H1 (cell line): ENCODE data around the gene PTPRT. TPM values are rescaled to one million over a fixed set of nuclear protein-coding genes. Genes with fewer than 3 reads are reported as not detected.

Experiments used
- CTCF ChIA-PET: fragments of 300-600 bp; sonication (Branson Sonifier 250); formaldehyde crosslinking; loops from one replicate; lab custom pipeline; 2021; ENCODE audit not compliant: partially characterized antibody; lab: Charles Lee
- POLR2A ChIA-PET: fragments of 300-600 bp; sonication (Branson Sonifier 250); formaldehyde crosslinking; loops from one replicate; lab custom pipeline; 2021; ENCODE audit warnings: inconsistent platforms; ENCODE audit not compliant: partially characterized antibody; lab: Charles Lee
- DNase-seq, 2 experiments: peaks; one replicate each; pipeline versions ENCODE4 v3.0.0 to v3.0.0-alpha.2; 2010 to 2022; ENCODE audit warnings: low spot score in 2 of 2, low read depth in 1 of 2, mixed read lengths in 1 of 2
- FAIRE-seq: peaks from 2 replicates; lab custom pipeline; 2011; peaks lifted over from hg19 to GRCh38; lab: Jason Lieb, UNC
- H2AFZ ChIP-seq: 2 replicates; pipeline ENCODE4 v1.8.1; 2012; ENCODE audit warnings: low read length, inconsistent platforms
- H2AK5ac ChIP-seq: 2 replicates; pipeline ENCODE4 v1.6.1; 2013; ENCODE audit warnings: low read depth, low read length
- H2BK120ac ChIP-seq: replicated peaks from 2 replicates; pipeline ENCODE3; 2013; ENCODE audit warnings: low read depth, low read length, inconsistent platforms
- H2BK12ac ChIP-seq: 2 replicates; pipeline ENCODE4 v1.6.1; 2013; ENCODE audit warnings: low read depth, low read length
- H2BK15ac ChIP-seq: 2 replicates; pipeline ENCODE4 v1.6.1; 2013; ENCODE audit warnings: low read length
- H2BK20ac ChIP-seq: 2 replicates; pipeline ENCODE4 v1.6.1; 2013; ENCODE audit warnings: low read length
- H2BK5ac ChIP-seq: 2 replicates; pipeline ENCODE4 v1.6.1; 2013; ENCODE audit warnings: low read depth, low read length
- H3K14ac ChIP-seq: 2 replicates; pipeline ENCODE4 v1.6.1; 2013; ENCODE audit warnings: inconsistent platforms; ENCODE audit not compliant: insufficient read length
- H3K18ac ChIP-seq: 2 replicates; pipeline ENCODE4 v1.6.1; 2013; ENCODE audit warnings: low read length; ENCODE audit errors: extremely low read depth
- H3K23ac ChIP-seq: 2 replicates; pipeline ENCODE4 v1.6.1; 2013; ENCODE audit warnings: inconsistent platforms; ENCODE audit not compliant: insufficient read length
- H3K23me2 ChIP-seq: 2 replicates; pipeline ENCODE4 v1.6.1; 2013; ENCODE audit warnings: low read depth, low read length
- H3K27ac ChIP-seq: 2 replicates; pipeline ENCODE4 v1.6.1; 2011; ENCODE audit warnings: low read depth, low read length, inconsistent platforms
- H3K27me3 ChIP-seq, 4 experiments: replicated peaks in 1 of 4; 1 replicate in 1 of 4; 2 replicates in 3 of 4; pipeline versions ENCODE4 v1.6.1 to v1.8.1; 2011 to 2013; ENCODE audit warnings: low read length in 3 of 4, mild to moderate bottlenecking in 3 of 4, inconsistent platforms in 2 of 4, mixed read lengths in 2 of 4, moderate library complexity in 1 of 4; ENCODE audit not compliant: control insufficient read depth in 3 of 4, insufficient read depth in 3 of 4; ENCODE audit errors: extremely low read depth in 1 of 4
- H3K36me3 ChIP-seq, 4 experiments: 2 replicates each; pipeline versions ENCODE4 v1.6.1 to v1.8.1; 2011 to 2013; ENCODE audit warnings: mild to moderate bottlenecking in 4 of 4, low read length in 3 of 4, moderate library complexity in 2 of 4, control low read depth in 1 of 4, inconsistent platforms in 1 of 4; ENCODE audit not compliant: insufficient read depth in 4 of 4, control insufficient read depth in 2 of 4
- H3K4ac ChIP-seq: replicated peaks from 2 replicates; pipeline ENCODE3; 2013; ENCODE audit warnings: low read length, low read depth, mixed read lengths, inconsistent platforms; ENCODE audit not compliant: insufficient read length
- H3K4me1 ChIP-seq, 4 experiments: replicated peaks in 1 of 4; 1 replicate in 1 of 4; 2 replicates in 3 of 4; pipeline versions ENCODE4 v1.6.1 to v1.8.1; 2011 to 2013; ENCODE audit warnings: low read length in 3 of 4, inconsistent platforms in 2 of 4, mixed read lengths in 1 of 4; ENCODE audit not compliant: insufficient read depth in 4 of 4, control insufficient read depth in 3 of 4
- H3K4me2 ChIP-seq, 2 experiments: 2 replicates each; pipeline versions ENCODE4 v1.6.1 to v1.8.1; 2011 to 2013; ENCODE audit warnings: low read depth in 2 of 2, low read length in 2 of 2, control low read depth in 1 of 2, inconsistent platforms in 1 of 2, mild to moderate bottlenecking in 1 of 2; ENCODE audit not compliant: insufficient read depth in 1 of 2
- H3K4me3 ChIP-seq, 4 experiments: fragments of 200-600, 300-600 bp in 1 of 4; sonication (generic), shearing (Covaris generic), sonication (Bioruptor Twin) in 1 of 4; 2 replicates each; pipeline versions ENCODE4 v1.5.1 to v1.8.1; 2011 to 2016; ENCODE audit warnings: low read length in 4 of 4, low read depth in 3 of 4, control low read depth in 2 of 4, inconsistent platforms in 2 of 4, mild to moderate bottlenecking in 2 of 4, mixed read lengths in 1 of 4, moderate library complexity in 1 of 4; ENCODE audit not compliant: insufficient read depth in 2 of 4; ENCODE audit errors: extremely low read depth in 1 of 4
- H3K56ac ChIP-seq: replicated peaks from 2 replicates; pipeline ENCODE3; 2013; ENCODE audit warnings: low read depth, mild to moderate bottlenecking, mixed read lengths, low read length, inconsistent platforms; ENCODE audit not compliant: insufficient read length
- H3K79me1 ChIP-seq: 2 replicates; pipeline ENCODE4 v1.6.1; 2013; ENCODE audit warnings: low read depth, low read length, control low read depth
- H3K79me2 ChIP-seq, 2 experiments: 2 replicates each; pipeline versions ENCODE4 v1.6.1 to v1.8.1; 2012 to 2013; ENCODE audit warnings: low read length in 2 of 2, mild to moderate bottlenecking in 2 of 2, inconsistent platforms in 1 of 2; ENCODE audit not compliant: insufficient read depth in 2 of 2, control insufficient read depth in 1 of 2
- H3K9ac ChIP-seq, 4 experiments: replicated peaks in 1 of 4; 1 replicate in 1 of 4; 2 replicates in 3 of 4; pipeline versions ENCODE4 v1.6.1 to v1.8.1; 2011 to 2013; ENCODE audit warnings: low read depth in 3 of 4, low read length in 3 of 4, control low read depth in 2 of 4, mild to moderate bottlenecking in 2 of 4, moderate library complexity in 2 of 4, inconsistent platforms in 1 of 4; ENCODE audit errors: extremely low read depth in 1 of 4
- H3K9me3 ChIP-seq, 2 experiments: 2 replicates each; pipeline versions ENCODE4 v1.6.1 to v1.8.1; 2012 to 2013; ENCODE audit warnings: mild to moderate bottlenecking in 2 of 2, moderate library complexity in 2 of 2, control low read depth in 1 of 2, inconsistent platforms in 1 of 2, low read depth in 1 of 2, low read length in 1 of 2, mixed read lengths in 1 of 2; ENCODE audit not compliant: insufficient read depth in 2 of 2
- H4K20me1 ChIP-seq, 2 experiments: replicated peaks in 1 of 2; 2 replicates each; pipeline versions ENCODE3 to v1.8.1; 2011 to 2013; ENCODE audit warnings: inconsistent platforms in 2 of 2, low read length in 2 of 2, mild to moderate bottlenecking in 1 of 2; ENCODE audit not compliant: insufficient read depth in 2 of 2, control insufficient read depth in 1 of 2
- H4K5ac ChIP-seq: 2 replicates; pipeline ENCODE4 v1.6.1; 2013; ENCODE audit warnings: low read length, low read depth, mixed read lengths, inconsistent platforms; ENCODE audit not compliant: insufficient read length
- H4K8ac ChIP-seq: 2 replicates; pipeline ENCODE4 v1.8.0; 2013; ENCODE audit warnings: mild to moderate bottlenecking, moderate library complexity, low read length, inconsistent platforms; ENCODE audit not compliant: insufficient read depth; ENCODE audit errors: extremely low read depth
- H4K91ac ChIP-seq: replicated peaks from 2 replicates; pipeline ENCODE3; 2013; ENCODE audit warnings: low read length, mixed read lengths, inconsistent platforms; ENCODE audit not compliant: insufficient read length
- BCL11A ChIP-seq, 2 experiments: IDR thresholded peaks; one replicate each; pipeline ENCODE4 v1.6.1; 2011; ENCODE audit warnings: low read depth in 2 of 2, low read length in 2 of 2, mild to moderate bottlenecking in 2 of 2
- CBX5 ChIP-seq: fragments of 300-800, 300-1000 bp; sonication (generic); IDR thresholded peaks from 2 replicates; pipeline ENCODE4 v1.7.1; 2016; ENCODE audit warnings: antibody characterized with exemption, low read length, low read depth
- GABPA ChIP-seq: IDR thresholded peaks from 2 replicates; pipeline ENCODE4 v1.6.1; 2011; ENCODE audit warnings: mild to moderate bottlenecking, low read length, moderate library complexity, borderline replicate concordance; ENCODE audit not compliant: insufficient read depth
- HDAC2 ChIP-seq, 2 experiments: fragments of 300-600 bp in 1 of 2; sonication (generic) in 1 of 2; IDR thresholded peaks; 2 replicates each; pipeline ENCODE4 v1.6.1; 2011 to 2012; ENCODE audit warnings: low read depth in 2 of 2, low read length in 2 of 2, mild to moderate bottlenecking in 2 of 2, moderate library complexity in 2 of 2, borderline replicate concordance in 1 of 2, inconsistent platforms in 1 of 2
- KDM1A ChIP-seq: fragments of 200-600, 300-600 bp; sonication (generic); IDR thresholded peaks from 2 replicates; pipeline ENCODE4 v1.7.1; 2016; ENCODE audit warnings: mild to moderate bottlenecking, low read length, borderline replicate concordance
- NANOG ChIP-seq: IDR thresholded peaks from 2 replicates; pipeline ENCODE4 v1.6.1; 2011; ENCODE audit warnings: low read length, low read depth, mild to moderate bottlenecking, inconsistent platforms; ENCODE audit not compliant: insufficient read depth, poor library complexity, severe bottlenecking
- RFX5 ChIP-seq: IDR thresholded peaks from 2 replicates; pipeline ENCODE4 v1.6.1; 2011; ENCODE audit warnings: low read depth, low read length, improper control_type of control experiment, borderline replicate concordance
- SAP30 ChIP-seq: fragments of 300-600 bp; sonication (generic); IDR thresholded peaks from 2 replicates; pipeline ENCODE4 v1.7.1; 2012; ENCODE audit warnings: low read length, moderate library complexity, mild to moderate bottlenecking, inconsistent platforms; ENCODE audit not compliant: insufficient read depth, insufficient replicate concordance
- SIN3A ChIP-seq, 2 experiments: IDR thresholded peaks in 1 of 2; conservative IDR thresholded peaks in 1 of 2; 2 replicates each; pipeline ENCODE4 v1.6.1; 2011 to 2012; ENCODE audit warnings: low read length in 2 of 2, improper control_type of control experiment in 1 of 2, low read depth in 1 of 2, mild to moderate bottlenecking in 1 of 2
- SP1 ChIP-seq: IDR thresholded peaks from 2 replicates; pipeline ENCODE4 v1.6.1; 2011; ENCODE audit warnings: low read depth, low read length
- SP2 ChIP-seq: IDR thresholded peaks from 2 replicates; pipeline ENCODE4 v1.6.1; 2012; ENCODE audit warnings: mild to moderate bottlenecking, low read length, inconsistent platforms
- TCF12 ChIP-seq: IDR thresholded peaks from 2 replicates; pipeline ENCODE4 v1.6.1; 2011; ENCODE audit warnings: low read depth, mild to moderate bottlenecking, low read length
- TEAD4 ChIP-seq: IDR thresholded peaks from 2 replicates; pipeline ENCODE4 v1.6.1; 2012; ENCODE audit warnings: low read depth, low read length, inconsistent platforms, mixed read lengths
- polyA plus RNA-seq, 7 experiments: library from polyadenylated mRNA; depleted of rRNA in 3 of 7; stranded (reverse) in 5 of 7; unstranded in 2 of 7; fragments of >200 nt in 5 of 7; fragments of 200-250 nt in 2 of 7; gene quantifications; 1 replicate in 5 of 7; 2 replicates in 1 of 7; 4 replicates in 1 of 7; pipeline versions ENCODE4 v1.2.1 to v1.2.3, GENCODE V29; 2011 to 2013; ENCODE audit warnings: missing spikeins in 2 of 7, mixed read lengths in 2 of 7
- total RNA-seq: library from RNA; stranded (reverse); fragmentation: NEBNext Ultra II Directional; extraction: Animal tissue kit (Norgen Biotek cat#: 25700); gene quantifications from 2 replicates; pipeline ENCODE4 v1.2.1, GENCODE V29; 2021
- TF ChIP-seq, protein P1 (sequence below): IDR thresholded peaks from 2 replicates; pipeline ENCODE4 v1.6.1; 2011; ENCODE audit warnings: low read length, improper control_type of control experiment

Gene PTPRT
- total and polyA plus RNA-seq, 2 of the 8 experiments (the other 6 are each of a cell fraction or from before 2014, with no cell fraction given), result 0.33 to 1.8 TPM

DNA sequence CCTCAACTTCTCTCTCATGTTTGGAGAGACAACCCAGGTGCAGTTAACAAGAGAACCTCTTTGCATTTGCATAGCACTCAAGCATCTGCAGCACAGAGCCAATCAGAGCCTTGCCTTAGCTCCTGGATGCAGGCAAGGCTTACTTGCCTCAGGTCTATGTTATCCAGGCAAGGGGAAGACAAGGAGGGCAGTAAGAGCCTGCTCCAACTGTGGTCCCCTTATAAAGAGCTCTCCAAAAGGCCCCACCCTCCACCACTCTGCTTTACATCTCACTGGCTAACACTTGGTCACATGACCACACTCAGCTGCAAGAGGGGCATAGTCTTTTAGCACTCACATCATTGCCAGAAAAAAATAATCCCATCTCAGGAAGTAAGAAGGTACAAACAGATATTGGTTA lies 540.0 kb downstream of the PTPRT start:
- H4K91ac ChIP-seq, result no peak overlapping the region
- DNase-seq (no peak), FAIRE-seq (no peak)
- no peak overlapping the region for H4K5ac ChIP-seq
- H4K8ac ChIP-seq, result no peak overlapping the region
- no peak overlapping the region for H3K4ac ChIP-seq
- no peak overlapping the region for H2AK5ac ChIP-seq
- H2BK15ac ChIP-seq, result no peak overlapping the region
- ChIA-PET CTCF (no interaction called here), POLR2A (no interaction called here)
- no peaks in the 10 kb centered on the region for H3K23me2 ChIP-seq
- H2BK12ac ChIP-seq, result no peak overlapping the region
- no peak overlapping the region for H3K14ac ChIP-seq
- H2AFZ ChIP-seq, result no peak overlapping the region
- H3K18ac ChIP-seq, result no peak overlapping the region
- no peak overlapping the region for H2BK5ac ChIP-seq
- H3K27me3 ChIP-seq, result no peaks in the 10 kb centered on the region
- no peaks in the 10 kb centered on the region for H3K36me3 ChIP-seq
- H3K9ac ChIP-seq, result no peak overlapping the region
- H2BK120ac ChIP-seq, result no peak overlapping the region
- H4K20me1 ChIP-seq, result no peaks in the 10 kb centered on the region
- H3K23ac ChIP-seq, result no peak overlapping the region
- no peak overlapping the region for H3K27ac ChIP-seq
- H3K79me2 ChIP-seq, result no peaks in the 10 kb centered on the region
- no peaks in the 10 kb centered on the region for H3K9me3 ChIP-seq
- H3K4me3 ChIP-seq, result no peak overlapping the region
- H3K79me1 ChIP-seq, result no peaks in the 10 kb centered on the region
- peaks cover 0 to 4% (median 0%) of the 10 kb centered on the region in 4 experiments; a peak in 3 of 7 replicates for H3K4me1 ChIP-seq
- no peak overlapping the region for H3K56ac ChIP-seq
- H3K4me2 ChIP-seq, result no peak overlapping the region
- no peak overlapping the region for H2BK20ac ChIP-seq
- TF ChIP-seq SIN3A (conservative IDR thresholded peaks at IDR 0.05 in 1 of 2, IDR thresholded peaks at IDR 0.05 in 1 of 2; ENCODE audit: low read depth in 1 of 2, low read length in 2 of 2) (no peak), SP1 (no peak), TCF12 (no peak), SP2 (no peak), CBX5 (no peak), BCL11A (IDR thresholded peaks at IDR 0.05; ENCODE audit: low read depth in 2 of 2, low read length in 2 of 2) (no peak), RFX5 (no peak), TEAD4 (no peak), NANOG (no peak), KDM1A (no peak), GABPA (no peak), HDAC2 (IDR thresholded peaks at IDR 0.05; ENCODE audit: borderline replicate concordance in 1 of 2, low read depth in 2 of 2, low read length in 2 of 2) (no peak), SAP30 (no peak)
- TF ChIP-seq, protein P1, sequence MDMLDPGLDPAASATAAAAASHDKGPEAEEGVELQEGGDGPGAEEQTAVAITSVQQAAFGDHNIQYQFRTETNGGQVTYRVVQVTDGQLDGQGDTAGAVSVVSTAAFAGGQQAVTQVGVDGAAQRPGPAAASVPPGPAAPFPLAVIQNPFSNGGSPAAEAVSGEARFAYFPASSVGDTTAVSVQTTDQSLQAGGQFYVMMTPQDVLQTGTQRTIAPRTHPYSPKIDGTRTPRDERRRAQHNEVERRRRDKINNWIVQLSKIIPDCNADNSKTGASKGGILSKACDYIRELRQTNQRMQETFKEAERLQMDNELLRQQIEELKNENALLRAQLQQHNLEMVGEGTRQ, result no peak
